Spinal cord (tissue), 10 donors: ENCODE data around the gene LRRN4. TPM values are rescaled to one million over a fixed set of nuclear protein-coding genes. Genes with fewer than 3 reads are reported as not detected.

Experiments used
- DNase-seq, 6 donors: peaks; one replicate each; pipeline versions ENCODE4 v3.0.0 to v3.0.0-alpha.2; 2013 to 2015; ENCODE audit warnings: low spot score in 6 of 6, low read depth in 4 of 6
- H3K27ac ChIP-seq: one replicate; pipeline ENCODE4 v1.5.1; 2013; ENCODE audit warnings: low read depth, low read length, control low read depth
- H3K27me3 ChIP-seq: one replicate; pipeline ENCODE4 v1.6.1; 2013; ENCODE audit warnings: low read length; ENCODE audit not compliant: control insufficient read depth, insufficient read depth
- H3K36me3 ChIP-seq: one replicate; pipeline ENCODE4 v1.6.1; 2013; ENCODE audit warnings: low read length; ENCODE audit not compliant: control insufficient read depth, insufficient read depth
- H3K4me1 ChIP-seq: one replicate; pipeline ENCODE4 v1.6.1; 2013; ENCODE audit warnings: low read length; ENCODE audit not compliant: control insufficient read depth, insufficient read depth
- H3K4me3 ChIP-seq: one replicate; pipeline ENCODE4 v1.5.1; 2013; ENCODE audit warnings: low read depth, low read length, control low read depth
- H3K9me3 ChIP-seq: one replicate; pipeline ENCODE4 v1.6.1; 2013; ENCODE audit warnings: low read length; ENCODE audit not compliant: control insufficient read depth, insufficient read depth
- WGBS: methylation state at CpG from one replicate; pipeline ENCODE4 v1.1.5; 2013; ENCODE audit warnings: missing lambda C conversion rate; ENCODE audit not compliant: insufficient coverage; 5-methylcytosine and 5-hydroxymethylcytosine counted together
- long read RNA-seq, 4 donors: transcript quantifications; one replicate each; lab custom pipeline, GENCODE V29; 2026
- polyA plus RNA-seq, 2 donors: library from polyadenylated mRNA; unstranded; fragments of 120-200 nt; gene quantifications; one replicate each; pipeline ENCODE4 v1.2.1, GENCODE V29; 2013; ENCODE audit not compliant: insufficient read length in 2 of 2
- total RNA-seq, 2 donors: library from RNA; depleted of rRNA in 1 of 2; stranded (reverse); fragments of 120-200 nt in 1 of 2; fragments of >200 nt in 1 of 2; gene quantifications; one replicate each; pipeline versions ENCODE4 v1.2.3 to v1.2.4, GENCODE V29; 2013 to 2014
- donor health status: healthy.

The LRRN4 gene
- under 1 TPM; 0.20 to 0.28 TPM for total RNA-seq
- polyA plus RNA-seq = 1 to 10 TPM; 1.0 TPM
- long read RNA-seq, donor 1 = 0 reads
- long read RNA-seq, donor 2 = 0 reads
- long read RNA-seq, donor 3 = 0 reads
- long read RNA-seq, donor 4 = 0 reads

DNA sequence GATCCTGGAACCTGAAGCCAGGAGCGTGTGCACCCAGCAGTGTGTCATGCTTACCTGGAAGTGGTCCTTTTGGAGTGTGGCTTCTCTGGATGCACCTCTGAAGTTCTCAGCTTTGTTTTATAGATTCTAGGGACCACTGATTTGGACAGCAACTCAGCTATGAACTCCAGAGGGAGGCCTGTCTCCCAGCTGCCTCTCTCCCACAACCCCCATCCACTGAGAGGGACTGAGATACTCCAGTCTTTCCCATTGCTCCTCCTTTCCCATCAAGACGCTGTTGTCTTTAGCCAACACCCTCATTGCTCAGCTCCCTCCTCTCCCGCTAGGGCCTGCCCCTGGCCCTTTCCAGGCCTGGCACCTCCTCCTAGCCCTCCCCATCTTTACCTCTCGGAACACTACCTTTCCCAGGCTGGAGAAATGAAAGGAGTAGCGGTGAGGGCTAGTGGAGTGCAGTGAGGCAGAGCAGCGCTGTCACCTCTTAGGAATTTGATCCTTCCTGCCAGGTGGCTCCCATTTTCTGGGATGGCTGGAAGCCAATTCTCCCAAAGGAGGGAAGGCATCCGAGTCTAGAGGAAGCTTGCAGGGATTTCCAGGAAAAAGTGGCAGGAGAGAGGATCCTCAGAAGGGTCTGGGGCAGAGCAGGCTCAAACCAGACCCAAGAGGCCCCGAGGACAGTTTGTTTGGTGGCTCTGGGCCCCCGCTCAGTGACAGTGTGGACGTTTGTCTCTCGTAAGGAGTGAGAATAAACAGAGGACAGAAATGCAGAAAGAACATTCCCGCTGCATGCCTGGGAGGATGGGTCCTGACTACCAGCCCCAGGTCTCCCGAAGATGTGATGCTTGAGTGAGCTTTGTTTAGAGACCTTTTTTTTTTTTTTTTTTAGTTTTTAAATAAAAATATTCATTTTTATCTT, at the start of gene LRRN4:
LRRN4 (minus strand) TSS at position 285 of the 913 bp plus-strand sequence. CDS start 1,261 bp downstream, outside the sequence.
- no peaks in the 10 kb centered on the region for H3K36me3 ChIP-seq
- no peak within 1 kb of the TSS for H3K27ac ChIP-seq
- peaks cover 20% of the 10 kb centered on the region for H3K27me3 ChIP-seq
- peaks cover 10% of the 10 kb centered on the region for H3K4me1 ChIP-seq
- peak in 1 of 6 donors; percentile 19 for DNase-seq
- no peak within 1 kb of the TSS for H3K4me3 ChIP-seq
- no peaks in the 10 kb centered on the region for H3K9me3 ChIP-seq
- WGBS = 60% methylated on average over 10 of the region's 13 CpGs

GRCh38 chr20:6103301-6103700, 49.4 kb upstream of the LRRN4 start:
- Histone ChIP-seq H3K36me3 (no peaks in the 10 kb centered on the region), H3K4me3 (no peak overlapping the region), H3K27me3 (no peaks in the 10 kb centered on the region), H3K4me1 (no peaks in the 10 kb centered on the region), H3K27ac (no peak overlapping the region), H3K9me3 (no peaks in the 10 kb centered on the region)
- no peak for DNase-seq
- WGBS = no CpG with 5 or more reads among the region's 1 CpG

DNA sequence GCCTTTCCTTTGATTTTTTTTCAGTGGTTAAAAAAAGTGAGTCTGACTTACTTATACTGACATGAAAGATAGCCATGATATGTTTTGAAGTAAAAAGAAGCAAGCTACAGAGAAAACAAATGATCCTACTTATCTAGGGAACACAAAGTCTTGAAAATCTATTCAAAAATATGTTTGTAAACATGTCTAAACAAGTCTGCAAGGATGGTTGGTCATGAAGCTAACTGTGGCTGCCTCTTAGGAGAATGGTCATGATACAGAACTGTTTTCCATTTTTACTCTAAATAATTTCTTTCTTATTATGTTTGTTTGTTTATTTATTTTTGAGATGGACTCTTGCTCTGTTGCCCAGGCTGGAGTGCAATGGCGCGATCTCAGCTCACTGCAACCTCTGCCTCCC, 47.5 kb upstream of the LRRN4 start:
- DNase-seq = no peak
- Histone ChIP-seq H3K4me3 (no peak overlapping the region), H3K9me3 (no peaks in the 10 kb centered on the region), H3K27me3 (no peaks in the 10 kb centered on the region), H3K36me3 (no peaks in the 10 kb centered on the region), H3K27ac (no peak overlapping the region), H3K4me1 (no peaks in the 10 kb centered on the region)
- no CpG with 5 or more reads among the region's 2 CpGs for WGBS

- H3K9me3 ChIP-seq = no peaks in the 10 kb centered on the region
- H3K4me1 ChIP-seq = no peaks in the 10 kb centered on the region
- no CpG with 5 or more reads among the region's 2 CpGs for WGBS
- no peak overlapping the region for H3K4me3 ChIP-seq
- no peak overlapping the region for H3K27ac ChIP-seq
- no peaks in the 10 kb centered on the region for H3K36me3 ChIP-seq
- H3K27me3 ChIP-seq = no peaks in the 10 kb centered on the region
- no peak for DNase-seq
Measured at GRCh38 chr20:6100246-6100645, 46.4 kb upstream of the LRRN4 start.

- H3K4me1 ChIP-seq = no peaks in the 10 kb centered on the region
- no peak overlapping the region for H3K4me3 ChIP-seq
- H3K9me3 ChIP-seq = no peaks in the 10 kb centered on the region
- no peak for DNase-seq
- H3K36me3 ChIP-seq = no peaks in the 10 kb centered on the region
- H3K27me3 ChIP-seq = no peaks in the 10 kb centered on the region
- H3K27ac ChIP-seq = no peak overlapping the region
Measured at GRCh38 chr20:6099819-6100218, 46.0 kb upstream of the LRRN4 start.

DNA sequence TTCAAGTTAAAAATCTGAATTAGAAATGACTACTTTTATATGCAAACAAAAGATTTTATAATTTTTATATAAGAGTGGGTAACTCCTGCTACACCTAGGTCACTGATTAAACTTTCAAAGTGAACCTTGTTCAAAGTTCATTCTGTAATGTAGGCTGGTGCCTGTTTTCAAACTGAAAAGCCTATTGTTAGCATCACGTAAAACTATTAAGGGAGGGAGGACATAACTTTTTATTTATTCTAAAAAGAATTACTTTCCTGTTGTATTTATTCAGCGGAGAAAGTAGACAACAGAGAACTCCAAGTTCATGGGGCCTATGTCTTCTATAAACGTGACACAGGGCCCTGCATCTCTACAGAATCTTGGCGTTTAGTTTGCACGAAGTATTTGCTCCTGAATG, 41.5 kb upstream of the LRRN4 start:
- H3K9me3 ChIP-seq = no peaks in the 10 kb centered on the region
- DNase-seq = no peak
- H3K4me3 ChIP-seq = no peak overlapping the region
- H3K4me1 ChIP-seq = no peaks in the 10 kb centered on the region
- no peaks in the 10 kb centered on the region for H3K27me3 ChIP-seq
- H3K27ac ChIP-seq = no peak overlapping the region
- no peaks in the 10 kb centered on the region for H3K36me3 ChIP-seq
- 93% methylated on average over 2 of the region's 5 CpGs for WGBS

GRCh38 chr20:6094565-6094964, 40.7 kb upstream of the LRRN4 start:
- H3K4me1 ChIP-seq = no peaks in the 10 kb centered on the region
- WGBS = no CpG with 5 or more reads among the region's 4 CpGs
- no peaks in the 10 kb centered on the region for H3K27me3 ChIP-seq
- no peak for DNase-seq
- H3K36me3 ChIP-seq = no peaks in the 10 kb centered on the region
- H3K4me3 ChIP-seq = no peak overlapping the region
- H3K9me3 ChIP-seq = no peaks in the 10 kb centered on the region
- no peak overlapping the region for H3K27ac ChIP-seq

- Histone ChIP-seq H3K27ac (no peak overlapping the region), H3K27me3 (no peaks in the 10 kb centered on the region), H3K4me1 (no peaks in the 10 kb centered on the region), H3K9me3 (no peaks in the 10 kb centered on the region), H3K4me3 (no peak overlapping the region), H3K36me3 (no peaks in the 10 kb centered on the region)
- DNase-seq = no peak
- WGBS = 57% methylated on average over 1 of the region's 3 CpGs
Measured at GRCh38 chr20:6094063-6094462, 40.2 kb upstream of the LRRN4 start.

DNA sequence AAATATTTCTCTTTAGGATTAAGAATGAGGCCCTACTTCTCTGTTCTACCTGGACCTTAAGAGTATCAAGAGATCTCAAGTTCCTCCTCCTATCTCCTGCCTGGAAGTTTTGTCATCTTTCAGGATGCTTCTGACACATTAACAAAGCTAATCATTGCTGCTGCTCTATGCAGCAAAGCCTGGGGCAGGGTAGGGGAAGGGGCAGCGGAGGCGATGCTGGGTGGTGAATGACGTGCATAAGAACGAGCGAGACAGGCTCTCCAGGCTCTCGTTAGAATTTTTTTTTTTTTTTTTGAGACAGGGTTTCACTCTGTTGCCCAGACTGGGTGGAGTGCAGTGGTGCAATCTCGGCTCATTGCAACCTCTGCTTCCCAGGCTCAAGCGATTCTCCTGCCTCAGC, 37.8 kb upstream of the LRRN4 start:
- Histone ChIP-seq H3K36me3 (no peaks in the 10 kb centered on the region), H3K27ac (no peak overlapping the region), H3K27me3 (no peaks in the 10 kb centered on the region), H3K4me3 (no peak overlapping the region), H3K4me1 (no peaks in the 10 kb centered on the region), H3K9me3 (no peaks in the 10 kb centered on the region)
- no peak for DNase-seq
- 64% methylated on average over 5 of the region's 8 CpGs for WGBS

- H3K27me3 ChIP-seq = no peaks in the 10 kb centered on the region
- no peaks in the 10 kb centered on the region for H3K36me3 ChIP-seq
- no peaks in the 10 kb centered on the region for H3K4me1 ChIP-seq
- WGBS = 100% methylated on average over 1 of the region's 2 CpGs
- H3K27ac ChIP-seq = no peak overlapping the region
- DNase-seq = no peak
- no peaks in the 10 kb centered on the region for H3K9me3 ChIP-seq
- H3K4me3 ChIP-seq = no peak overlapping the region
Measured at GRCh38 chr20:6086868-6087267, 33.0 kb upstream of the LRRN4 start.
